Islet precursor cell (in vitro differentiated cells): ENCODE data around the gene GATB.

Experiments used
- DNase-seq: peaks from one replicate; pipeline ENCODE4 v3.0.0-alpha.2; 2018

GATB gene

GRCh38 chr4:151728006-151728405 is 32.8 kb downstream of the GATB start:
- no peak for DNase-seq

- no peak for DNase-seq
Observed at GRCh38 chr4:151727365-151727764, 33.4 kb downstream of the GATB start.

- DNase-seq = no peak
Observed at GRCh38 chr4:151725087-151725486, 35.7 kb downstream of the GATB start.

GRCh38 chr4:151721916-151722315 is 38.9 kb downstream of the GATB start:
- DNase-seq = no peak

DNA sequence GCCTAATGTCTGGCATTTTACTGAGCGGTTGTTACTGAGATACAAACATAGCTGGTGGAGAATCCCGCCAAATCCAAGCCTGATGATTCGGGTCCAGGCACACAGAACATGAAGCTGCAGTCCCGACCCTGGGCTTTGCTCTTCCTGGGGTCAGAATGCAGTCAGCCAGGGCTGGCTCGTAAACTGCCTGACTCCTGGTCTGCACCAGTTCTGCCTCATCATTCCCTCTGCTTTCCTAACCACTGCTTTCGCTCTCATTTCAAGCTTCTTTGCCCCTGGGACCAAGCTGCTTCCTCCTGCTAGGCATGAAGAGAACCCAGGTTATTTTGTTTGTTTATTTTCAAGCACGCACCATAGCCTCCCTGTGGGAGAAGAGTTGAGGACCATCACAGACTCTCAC is 39.3 kb downstream of the GATB start:
- DNase-seq = peak; percentile 81

- DNase-seq = no peak
Observed at GRCh38 chr4:151719956-151720334, 40.9 kb downstream of the GATB start.

- peak; percentile 94 for DNase-seq
Observed at GRCh38 chr4:151718984-151719955, 41.5 kb downstream of the GATB start.

- DNase-seq = no peak
Observed at GRCh38 chr4:151717909-151718628, 42.7 kb downstream of the GATB start.

DNA sequence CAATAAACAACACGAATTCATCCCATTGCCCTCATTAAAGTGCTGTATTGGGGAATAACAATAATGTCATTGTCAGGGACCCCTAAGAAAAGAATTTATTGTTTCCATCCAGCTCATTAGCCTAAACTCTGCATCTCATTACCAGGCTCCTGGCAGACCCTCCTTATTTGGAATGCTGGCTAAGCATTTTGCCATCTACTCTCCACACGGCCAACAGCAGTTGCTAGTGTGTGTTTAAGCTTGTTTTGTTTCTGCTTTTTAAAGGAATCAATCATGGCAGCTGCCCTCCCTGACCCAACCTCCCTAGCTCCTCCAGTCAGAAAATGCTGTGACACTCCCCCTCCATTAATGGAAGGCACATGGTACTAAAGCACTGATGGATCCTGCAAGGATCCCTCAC is 43.5 kb downstream of the GATB start:
- no peak for DNase-seq

GRCh38 chr4:151716324-151716723 is 44.5 kb downstream of the GATB start:
- DNase-seq = no peak

- DNase-seq = no peak
Observed at GRCh38 chr4:151715881-151716280, 44.9 kb downstream of the GATB start.

- no peak for DNase-seq
Observed at GRCh38 chr4:151712777-151713176, 48.0 kb downstream of the GATB start.

DNA sequence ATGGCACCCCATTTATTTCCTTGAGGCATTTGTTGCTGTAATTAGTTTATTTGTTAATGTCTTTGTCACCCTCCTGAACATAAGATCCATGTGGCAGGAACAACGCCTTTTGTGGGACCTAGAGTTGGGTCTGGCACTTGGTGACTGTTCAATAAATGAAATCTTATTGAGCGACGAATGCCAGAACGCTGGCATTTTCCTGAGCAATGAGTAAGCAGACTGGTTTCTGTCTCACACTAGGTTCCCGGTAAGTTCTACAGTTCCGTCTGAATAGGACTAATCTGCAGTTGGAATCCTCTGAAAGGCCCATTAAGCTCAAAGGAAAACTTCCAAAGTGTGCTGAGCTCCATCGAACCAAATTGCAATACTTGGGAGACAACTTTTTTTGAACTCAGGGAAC is 49.2 kb downstream of the GATB start:
- peak; percentile 60 for DNase-seq

DNA sequence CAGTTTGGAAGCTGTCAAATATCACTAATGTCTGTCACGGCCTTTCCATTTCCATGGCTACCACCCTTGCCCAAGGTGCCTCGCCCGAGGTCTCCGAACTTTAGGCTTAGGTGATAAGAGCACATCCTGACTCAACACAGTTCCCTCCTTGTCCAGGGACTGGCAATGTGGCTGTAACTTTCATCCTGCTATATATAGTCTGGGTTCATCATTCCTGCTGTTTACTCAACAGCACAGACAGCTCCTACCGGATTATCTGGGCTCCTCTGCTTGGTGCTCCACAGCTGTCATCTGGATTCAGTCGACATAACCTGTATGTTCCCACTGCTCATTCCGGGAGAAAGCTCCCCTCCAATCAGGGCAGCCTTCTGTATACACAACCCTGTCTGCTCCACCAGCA is 51.2 kb downstream of the GATB start:
- DNase-seq = peak; percentile 42

- DNase-seq = peak; percentile 35
Observed at GRCh38 chr4:151709071-151709470, 51.7 kb downstream of the GATB start.

GRCh38 chr4:151708100-151708499 is 52.7 kb downstream of the GATB start:
- peak; percentile 1 for DNase-seq

- DNase-seq = no peak
Observed at GRCh38 chr4:151703401-151703800, 57.4 kb downstream of the GATB start.

- DNase-seq = no peak
Observed at GRCh38 chr4:151702256-151702655, 58.6 kb downstream of the GATB start.

DNA sequence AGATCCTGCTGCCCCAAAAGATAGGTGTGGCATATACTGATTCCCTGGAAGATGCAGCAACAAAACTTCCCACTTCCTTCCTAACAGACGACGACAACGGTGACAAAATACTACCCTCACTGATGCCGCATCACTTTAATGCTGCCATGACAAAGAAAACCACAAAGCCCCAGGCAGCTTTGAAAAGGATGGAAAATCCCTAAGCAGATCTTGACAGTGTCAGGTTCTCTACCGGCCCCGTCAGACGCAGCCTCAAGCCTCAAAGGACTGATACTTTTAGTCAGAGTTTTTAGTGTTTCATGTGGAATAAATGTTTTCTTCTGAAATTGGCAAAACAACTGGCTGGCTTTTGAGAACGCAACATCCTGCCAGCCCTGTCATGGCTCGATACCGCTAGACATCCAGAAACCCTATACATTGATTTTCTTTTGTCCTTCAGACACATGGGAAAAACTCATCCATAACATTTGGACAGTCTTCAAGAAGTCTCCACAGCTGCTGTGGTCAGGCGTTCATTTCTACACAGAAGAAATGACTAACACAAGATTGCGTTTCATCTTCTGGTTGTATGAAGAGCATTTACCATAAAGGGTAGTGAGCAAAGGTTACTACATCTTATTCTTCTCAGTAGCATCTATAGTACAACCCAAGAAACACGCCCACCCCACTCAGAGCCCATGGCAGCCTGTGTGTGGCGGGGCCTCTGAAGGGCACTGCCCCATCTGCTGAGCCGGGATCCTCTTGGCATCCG is 60.1 kb downstream of the GATB start:
- DNase-seq = no peak

- DNase-seq = no peak
Observed at GRCh38 chr4:151698213-151698612, 62.6 kb downstream of the GATB start.

DNA sequence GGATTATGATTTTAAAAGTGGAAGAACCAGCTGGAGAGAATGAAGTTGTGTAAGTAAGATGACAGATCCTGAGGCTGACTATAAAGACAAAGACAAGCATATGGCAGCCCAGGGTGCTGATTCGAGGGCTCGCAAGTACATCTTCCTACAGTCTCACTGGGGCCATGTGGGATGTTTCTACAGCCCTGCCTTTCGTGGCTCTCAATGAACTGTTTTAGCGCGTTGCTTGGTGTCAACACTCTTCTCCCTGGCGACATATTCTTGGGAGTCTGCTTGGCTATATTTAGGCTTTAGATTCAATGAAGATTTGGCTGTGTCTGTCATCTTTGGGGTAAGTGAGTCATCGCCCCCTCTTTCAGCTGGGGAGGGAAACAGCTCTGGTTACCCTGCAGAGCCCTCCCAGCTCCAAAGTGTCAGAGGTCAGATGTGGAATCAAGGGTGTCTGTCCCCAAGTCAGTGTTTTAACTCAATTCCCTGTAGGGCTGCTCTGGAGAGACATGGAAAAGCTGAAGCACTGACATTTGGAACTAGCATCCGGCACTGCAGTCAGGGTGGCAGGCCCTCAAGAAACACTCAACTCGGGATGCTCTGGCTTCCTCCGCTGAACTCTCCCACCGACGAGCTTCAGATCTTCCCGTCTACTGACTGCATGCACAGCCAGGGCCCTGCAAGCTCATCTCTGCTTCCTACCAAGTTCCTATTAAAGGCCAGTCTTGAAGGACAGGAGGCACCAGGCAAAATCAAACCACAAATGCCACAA is 65.7 kb downstream of the GATB start:
- DNase-seq = no peak

DNA sequence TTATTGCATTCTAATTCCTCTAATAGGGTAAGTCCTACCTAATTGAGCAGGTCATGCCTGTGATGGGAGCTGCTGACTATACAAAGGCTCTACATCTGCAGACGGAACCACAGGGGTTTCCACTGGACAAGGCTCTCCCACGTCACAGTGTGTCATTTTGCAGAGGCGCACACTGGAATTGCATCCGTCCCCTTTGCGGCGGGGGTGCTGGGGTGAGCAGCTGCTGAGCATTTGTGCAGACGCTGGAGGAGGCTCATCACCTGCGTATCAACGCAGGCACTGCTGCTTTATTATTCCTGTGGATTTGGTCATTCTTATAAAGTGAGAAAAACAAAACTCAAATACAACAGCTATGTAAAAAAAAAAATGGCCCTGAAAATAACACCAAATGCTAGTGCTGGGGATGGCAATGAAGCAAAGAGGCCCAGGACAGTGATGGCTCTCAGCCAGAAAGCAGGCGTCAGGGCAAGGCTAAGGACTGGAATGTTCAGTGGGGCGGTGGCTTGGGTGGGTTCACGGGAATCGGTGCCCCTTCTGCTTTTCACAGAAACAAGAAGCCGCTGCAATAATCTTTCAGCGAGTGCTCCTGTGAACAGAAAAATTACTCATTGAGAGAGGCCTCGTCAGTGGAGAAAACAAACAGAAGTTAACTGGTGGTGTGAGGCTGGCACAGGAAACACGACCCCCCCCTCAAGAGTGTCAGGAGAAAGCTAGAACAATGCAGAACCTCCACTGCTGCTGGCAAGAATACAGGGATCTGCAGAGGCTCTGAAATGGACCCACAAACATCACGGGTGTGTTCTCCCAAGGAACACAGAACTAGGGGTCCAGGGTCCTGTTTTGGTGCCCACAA is 67.8 kb downstream of the GATB start:
- no peak for DNase-seq
